GM19035 (cell line): ENCODE measurements around the gene ARSB.
A peak's percentile ranks its signal among the peaks of the same experiment; 100 is the strongest.

Source experiments
- ATAC-seq: cut with Tn5 transposase; IDR thresholded peaks from one replicate; pipeline ENCODE4 v1.9.1; 2021; ENCODE audit not compliant: unreplicated experiment

ARSB gene

GRCh38 chr5:78985116-78985724 lies at the start of gene ARSB:
TSS of gene ARSB (minus strand) at chr5:78985310. CDS start at chr5:78985248, 62 bp downstream.
- peak; percentile 51 for ATAC-seq

GRCh38 chr5:79032782-79033181 lies 47.7 kb upstream of the ARSB start:
- no peak for ATAC-seq

GRCh38 chr5:79032031-79032695 lies 47.1 kb upstream of the ARSB start:
- no peak for ATAC-seq

GRCh38 chr5:79031485-79031867 lies 46.4 kb upstream of the ARSB start:
- ATAC-seq, result no peak

- ATAC-seq, result no peak
Measured at GRCh38 chr5:79030663-79031484, 45.8 kb upstream of the ARSB start.

GRCh38 chr5:79025054-79025472 lies 40.0 kb upstream of the ARSB start:
- ATAC-seq, result no peak

GRCh38 chr5:79023947-79024346 lies 38.8 kb upstream of the ARSB start:
- ATAC-seq, result no peak

GRCh38 chr5:79023348-79023747 lies 38.2 kb upstream of the ARSB start:
- ATAC-seq, result no peak

GRCh38 chr5:79022771-79023170 lies 37.7 kb upstream of the ARSB start:
- ATAC-seq, result no peak

GRCh38 chr5:79021753-79022152 lies 36.6 kb upstream of the ARSB start:
- ATAC-seq, result no peak

- no peak for ATAC-seq
Measured at GRCh38 chr5:79020861-79021561, 35.9 kb upstream of the ARSB start.

GRCh38 chr5:79014631-79015030 lies 29.5 kb upstream of the ARSB start:
- ATAC-seq, result no peak

GRCh38 chr5:79011869-79012268 lies 26.8 kb upstream of the ARSB start:
- no peak for ATAC-seq

GRCh38 chr5:79011219-79011836 lies 26.2 kb upstream of the ARSB start:
- no peak for ATAC-seq

GRCh38 chr5:79008362-79008761 lies 23.3 kb upstream of the ARSB start:
- no peak for ATAC-seq

GRCh38 chr5:79007872-79008271 lies 22.8 kb upstream of the ARSB start:
- ATAC-seq, result no peak

GRCh38 chr5:79005936-79006631 lies 21.0 kb upstream of the ARSB start:
- ATAC-seq, result no peak

- no peak for ATAC-seq
Measured at GRCh38 chr5:79005151-79005550, 20.0 kb upstream of the ARSB start.

- no peak for ATAC-seq
Measured at GRCh38 chr5:79002374-79002773, 17.3 kb upstream of the ARSB start.

- ATAC-seq, result no peak
Measured at GRCh38 chr5:79001471-79001870, 16.4 kb upstream of the ARSB start.
